ENCODE results near the gene ZXDB.

ZXDB gene

DNA sequence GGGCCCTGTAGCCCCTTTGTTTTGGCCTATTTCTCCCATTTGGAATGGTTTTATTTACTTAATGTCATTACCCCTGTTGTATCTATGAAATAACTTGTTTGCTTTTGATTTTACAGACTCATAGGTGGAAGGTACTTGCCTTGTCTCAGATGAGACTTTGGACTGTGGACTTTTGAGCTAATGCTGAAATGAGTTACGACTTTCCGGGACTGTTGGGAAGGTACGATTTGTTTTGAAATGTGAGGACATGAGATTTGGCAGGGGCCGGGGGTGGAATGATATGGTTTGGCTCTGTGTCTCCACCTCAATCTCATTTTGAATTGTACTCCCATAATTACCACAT, 48.8 kb downstream of the ZXDB start:
- no peak overlapping the region for H3K4me3 ChIP-seq (ENCODE audit: low read length)
- TF ChIP-seq, protein P1, sequence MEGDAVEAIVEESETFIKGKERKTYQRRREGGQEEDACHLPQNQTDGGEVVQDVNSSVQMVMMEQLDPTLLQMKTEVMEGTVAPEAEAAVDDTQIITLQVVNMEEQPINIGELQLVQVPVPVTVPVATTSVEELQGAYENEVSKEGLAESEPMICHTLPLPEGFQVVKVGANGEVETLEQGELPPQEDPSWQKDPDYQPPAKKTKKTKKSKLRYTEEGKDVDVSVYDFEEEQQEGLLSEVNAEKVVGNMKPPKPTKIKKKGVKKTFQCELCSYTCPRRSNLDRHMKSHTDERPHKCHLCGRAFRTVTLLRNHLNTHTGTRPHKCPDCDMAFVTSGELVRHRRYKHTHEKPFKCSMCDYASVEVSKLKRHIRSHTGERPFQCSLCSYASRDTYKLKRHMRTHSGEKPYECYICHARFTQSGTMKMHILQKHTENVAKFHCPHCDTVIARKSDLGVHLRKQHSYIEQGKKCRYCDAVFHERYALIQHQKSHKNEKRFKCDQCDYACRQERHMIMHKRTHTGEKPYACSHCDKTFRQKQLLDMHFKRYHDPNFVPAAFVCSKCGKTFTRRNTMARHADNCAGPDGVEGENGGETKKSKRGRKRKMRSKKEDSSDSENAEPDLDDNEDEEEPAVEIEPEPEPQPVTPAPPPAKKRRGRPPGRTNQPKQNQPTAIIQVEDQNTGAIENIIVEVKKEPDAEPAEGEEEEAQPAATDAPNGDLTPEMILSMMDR (conservative IDR thresholded peaks at IDR 0.05; ENCODE audit: low read depth, low read length): no peak
- DNase-seq (ENCODE audit: low read depth): no peak

DNA sequence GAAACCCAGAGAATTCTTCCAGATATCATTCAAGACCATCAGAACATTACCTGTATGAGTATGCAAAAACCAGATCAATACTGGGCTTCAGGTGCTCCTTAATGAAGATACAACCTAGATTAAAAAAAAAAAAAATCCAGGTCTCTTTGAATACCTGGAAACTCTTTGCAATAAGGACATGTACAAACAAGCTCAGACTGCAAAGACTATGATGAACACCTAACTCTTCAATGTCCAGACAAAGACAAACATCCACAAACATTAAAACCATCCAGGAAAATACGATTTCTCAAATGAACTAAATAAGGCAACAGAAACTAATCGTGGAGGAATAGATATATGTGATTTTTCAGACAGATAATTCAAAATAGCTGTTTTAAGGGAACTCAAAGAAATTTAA, 49.5 kb downstream of the ZXDB start:
- TF ChIP-seq, protein P1 (conservative IDR thresholded peaks at IDR 0.05; ENCODE audit: low read depth, low read length): no peak

DNA sequence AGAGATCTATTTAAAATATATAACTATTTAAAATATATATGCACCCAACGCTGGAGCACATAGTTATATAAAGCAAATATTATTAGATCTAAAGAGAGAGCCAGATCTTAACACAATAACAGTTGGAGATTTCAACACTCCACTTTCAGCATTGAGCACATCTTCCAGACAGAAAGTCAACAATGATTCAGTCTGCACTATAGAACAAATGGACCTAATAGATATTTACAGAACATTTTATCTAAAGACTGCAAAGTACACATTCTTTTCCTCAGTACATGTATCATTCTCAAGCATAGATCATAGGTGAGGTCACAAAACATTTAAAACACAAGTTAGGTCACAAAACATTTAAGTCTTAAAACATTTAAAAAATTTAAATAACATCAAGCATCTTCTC, 51.9 kb downstream of the ZXDB start:
- TF ChIP-seq, protein P1 (conservative IDR thresholded peaks at IDR 0.05; ENCODE audit: low read depth, low read length): no peak
- DNase-seq (ENCODE audit: low read depth): no peak
- no peak overlapping the region for H3K4me3 ChIP-seq (ENCODE audit: low read length)

More for the DNA sequence above, 49.5 kb downstream of the ZXDB start:
- DNase-seq (ENCODE audit: low read depth): no peak
- no peak overlapping the region for H3K4me3 ChIP-seq (ENCODE audit: low read length)

DNA sequence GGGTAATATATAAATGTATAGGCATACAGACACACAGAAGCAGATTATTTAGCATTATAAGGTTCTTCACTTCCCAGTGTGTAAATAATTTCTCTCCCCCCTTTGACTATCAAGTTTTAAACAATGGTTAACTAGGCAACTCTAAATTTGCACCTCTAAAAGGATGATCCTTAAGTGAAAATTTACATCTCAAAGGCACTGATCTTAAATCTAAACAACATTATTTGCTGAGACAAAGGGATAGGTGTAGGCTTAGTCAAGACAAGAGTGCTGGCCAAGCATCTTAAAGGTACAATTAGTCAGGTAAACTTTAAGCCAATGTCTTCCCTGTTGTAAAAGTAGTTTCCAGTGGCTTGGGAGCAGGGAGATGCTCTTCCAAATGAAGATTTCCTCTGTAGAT, 55.2 kb downstream of the ZXDB start:
- H3K4me3 ChIP-seq (ENCODE audit: low read length): no peak overlapping the region
- DNase-seq (ENCODE audit: low read depth): no peak
- TF ChIP-seq, protein P1 (conservative IDR thresholded peaks at IDR 0.05; ENCODE audit: low read depth, low read length): no peak
